ENCODE measurements around the gene DPY19L1.
"Not testable (repeated sequence)": the region's sequence is repeated elsewhere in the genome, so short reads cannot be mapped to it uniquely, and the experiment has no call there.

Gene DPY19L1

GRCh38 chr7:34984140-34984539 is 53.1 kb downstream of the DPY19L1 start:
- H3K27ac ChIP-seq; in situ Hi-C loops (cut with HindIII; ENCODE audit: low pct_ligation_motif_present, low sequenced_read_pairs); H3K4me3 ChIP-seq (ENCODE audit: low read depth, low read length); H3K36me3 ChIP-seq (replicated peaks); H3K27me3 ChIP-seq (replicated peaks); DNase-seq: not testable (repeated sequence)

GRCh38 chr7:34982371-34983019 is 54.8 kb downstream of the DPY19L1 start:
- no peak overlapping the region for H3K4me3 ChIP-seq (ENCODE audit: low read depth, low read length)
- in situ Hi-C loops (cut with HindIII; ENCODE audit: low pct_ligation_motif_present, low sequenced_read_pairs), result no loop called here
- no peak for TF ChIP-seq CTCF (IDR thresholded peaks at IDR 0.05; ENCODE audit: low read depth, low read length, missing control alignments)

GRCh38 chr7:34979124-34979523 is 58.2 kb downstream of the DPY19L1 start:
- in situ Hi-C loops (cut with HindIII; ENCODE audit: low pct_ligation_motif_present, low sequenced_read_pairs); H3K27me3 ChIP-seq (replicated peaks); DNase-seq: not testable (repeated sequence)

More at GRCh38 chr7:34982371-34983019, 54.8 kb downstream of the DPY19L1 start:
- no peaks in the 10 kb centered on the region for H3K27me3 ChIP-seq (replicated peaks)
- no peak for DNase-seq
- H3K36me3 ChIP-seq (replicated peaks), result no peaks in the 10 kb centered on the region
- H3K27ac ChIP-seq, result no peak overlapping the region

DNA sequence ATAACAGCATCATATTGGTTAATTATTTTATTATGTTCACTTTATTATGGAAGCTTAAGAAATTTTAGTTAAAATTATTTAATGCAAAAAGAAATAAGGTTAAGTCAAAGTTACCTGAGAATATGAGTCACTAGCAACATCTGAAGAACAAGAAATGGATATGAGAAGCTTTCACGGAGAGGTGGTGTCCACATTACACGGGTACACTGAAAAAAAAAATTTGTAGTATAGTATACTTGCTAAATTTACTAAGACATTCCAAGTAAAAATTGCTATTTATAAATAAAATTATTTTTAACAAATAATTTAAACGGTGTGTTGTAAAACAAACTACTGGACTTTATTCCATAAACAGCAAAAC is 63.9 kb downstream of the DPY19L1 start:
- in situ Hi-C loops (cut with HindIII; ENCODE audit: low pct_ligation_motif_present, low sequenced_read_pairs), result no loop called here
- H3K27ac ChIP-seq, result no peak overlapping the region
- TF ChIP-seq CTCF (IDR thresholded peaks at IDR 0.05; ENCODE audit: low read depth, low read length, missing control alignments), result no peak
- no peak for DNase-seq
- H3K4me3 ChIP-seq (ENCODE audit: low read depth, low read length), result no peak overlapping the region
- H3K27me3 ChIP-seq (replicated peaks), result no peaks in the 10 kb centered on the region
- H3K36me3 ChIP-seq (replicated peaks), result no peaks in the 10 kb centered on the region

More at GRCh38 chr7:34979124-34979523, 58.2 kb downstream of the DPY19L1 start:
- H3K36me3 ChIP-seq (replicated peaks); H3K4me3 ChIP-seq (ENCODE audit: low read depth, low read length); H3K27ac ChIP-seq: not testable (repeated sequence)

- H3K27ac ChIP-seq; H3K27me3 ChIP-seq (replicated peaks); H3K36me3 ChIP-seq (replicated peaks); H3K4me3 ChIP-seq (ENCODE audit: low read depth, low read length); in situ Hi-C loops (cut with HindIII; ENCODE audit: low pct_ligation_motif_present, low sequenced_read_pairs); DNase-seq: not testable (repeated sequence)
Observed at GRCh38 chr7:34972739-34973399, 64.4 kb downstream of the DPY19L1 start.

DNA sequence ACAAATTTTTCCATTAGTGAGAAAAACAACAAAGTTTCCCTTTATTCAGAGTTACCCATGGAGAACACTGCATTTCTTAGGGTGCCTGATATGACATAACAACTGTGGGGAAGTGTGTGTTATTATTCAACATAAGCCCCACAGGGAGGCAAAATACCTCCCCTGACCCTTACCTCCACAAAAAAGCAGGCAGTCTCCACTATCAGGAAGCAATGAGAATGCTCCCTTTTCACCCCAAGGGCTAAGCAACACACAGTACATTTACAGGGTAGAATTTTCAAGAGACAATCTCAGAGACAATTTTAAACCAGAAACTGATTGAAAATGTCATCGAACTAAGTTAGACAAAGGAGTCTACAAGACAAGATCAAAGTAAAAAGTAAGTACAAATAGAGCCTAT is 69.5 kb downstream of the DPY19L1 start:
- H3K27ac ChIP-seq; H3K36me3 ChIP-seq (replicated peaks); H3K4me3 ChIP-seq (ENCODE audit: low read depth, low read length); in situ Hi-C loops (cut with HindIII; ENCODE audit: low pct_ligation_motif_present, low sequenced_read_pairs); H3K27me3 ChIP-seq (replicated peaks); DNase-seq: not testable (repeated sequence)

DNA sequence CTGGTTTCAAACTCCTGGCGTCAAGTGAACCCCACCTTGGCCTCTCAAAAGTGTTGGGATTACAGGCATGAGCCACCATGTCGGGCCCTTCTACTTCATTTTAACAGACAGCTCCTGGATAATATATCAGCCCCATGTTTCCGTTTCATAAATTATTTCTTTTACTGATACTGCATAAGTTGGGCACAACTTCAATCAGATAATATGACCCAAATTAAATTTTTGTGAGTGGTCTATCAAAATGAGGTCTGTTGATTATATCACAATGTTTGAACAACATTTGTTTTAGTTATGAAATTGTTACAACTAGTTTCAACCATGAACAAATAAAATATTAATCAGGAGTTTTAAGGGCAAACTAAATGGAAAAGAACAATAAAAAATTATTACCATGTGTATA is 70.8 kb downstream of the DPY19L1 start:
- H3K4me3 ChIP-seq (ENCODE audit: low read depth, low read length); H3K36me3 ChIP-seq (replicated peaks); H3K27ac ChIP-seq; H3K27me3 ChIP-seq (replicated peaks); DNase-seq; in situ Hi-C loops (cut with HindIII; ENCODE audit: low pct_ligation_motif_present, low sequenced_read_pairs): not testable (repeated sequence)

GRCh38 chr7:34958021-34958420 is 79.3 kb downstream of the DPY19L1 start:
- H3K4me3 ChIP-seq (ENCODE audit: low read depth, low read length), result no peak overlapping the region
- in situ Hi-C loops (cut with HindIII; ENCODE audit: low pct_ligation_motif_present, low sequenced_read_pairs), result no loop called here
- H3K27me3 ChIP-seq (replicated peaks), result no peaks in the 10 kb centered on the region
- no peak for TF ChIP-seq CTCF (IDR thresholded peaks at IDR 0.05; ENCODE audit: low read depth, low read length, missing control alignments)
- DNase-seq, result no peak
- H3K36me3 ChIP-seq (replicated peaks), result no peaks in the 10 kb centered on the region
- no peak overlapping the region for H3K27ac ChIP-seq
